H4 (cell line): ENCODE measurements around the gene CBLIF. TPM values are rescaled to one million over a fixed set of nuclear protein-coding genes. Genes with fewer than 3 reads are reported as not detected.
"Not testable (repeated sequence)": the region's sequence is repeated elsewhere in the genome, so short reads cannot be mapped to it uniquely, and the experiment has no call there.

Experiments used
- DNase-seq: peaks from one replicate; pipeline ENCODE4 v3.0.0-alpha.2; 2015; ENCODE audit warnings: low spot score
- total RNA-seq: library from RNA; depleted of rRNA; stranded (reverse); fragments of >200 nt; shearing (Covaris generic); gene quantifications from 2 replicates; pipeline ENCODE4 v1.2.3, GENCODE V29; 2014; rRNA removed

CBLIF gene
- total RNA-seq, 1 experiment from 2014 or later: not detected

- DNase-seq: no peak
Measured at GRCh38 chr11:59794417-59794816, 50.9 kb downstream of the CBLIF start.

GRCh38 chr11:59792507-59792906 lies 52.8 kb downstream of the CBLIF start:
- no peak for DNase-seq

- DNase-seq: no peak
Measured at GRCh38 chr11:59791639-59792038, 53.7 kb downstream of the CBLIF start.

- no peak for DNase-seq
Measured at GRCh38 chr11:59787816-59788215, 57.5 kb downstream of the CBLIF start.

- no peak for DNase-seq
Measured at GRCh38 chr11:59787255-59787588, 58.1 kb downstream of the CBLIF start.

GRCh38 chr11:59785818-59786217 lies 59.5 kb downstream of the CBLIF start:
- DNase-seq: no peak

- not testable (repeated sequence) for DNase-seq
Measured at GRCh38 chr11:59784441-59784840, 60.9 kb downstream of the CBLIF start.

GRCh38 chr11:59783632-59784090 lies 61.6 kb downstream of the CBLIF start:
- DNase-seq: no peak

- DNase-seq: no peak
Measured at GRCh38 chr11:59782080-59782479, 63.2 kb downstream of the CBLIF start.

GRCh38 chr11:59779487-59779886 lies 65.8 kb downstream of the CBLIF start:
- DNase-seq: no peak

Other genes with a start within 250 kb of the CBLIF start
- gene OSBP, start 229.7 kb downstream of the CBLIF start, total RNA-seq: 20.9 and 21.0 TPM in 2 replicates
- gene PATL1, start 176.5 kb downstream of the CBLIF start, total RNA-seq: 12.8 and 19.0 TPM in 2 replicates
- not detected in 2 replicates for gene OR10V1, start 131.7 kb downstream of the CBLIF start, total RNA-seq
- 25.4 and 40.5 TPM in 2 replicates for gene STX3, start 90.1 kb downstream of the CBLIF start, total RNA-seq
- gene MRPL16, start 34.7 kb downstream of the CBLIF start, total RNA-seq: 62.1 and 64.8 TPM in 2 replicates
- gene TCN1, start 21.0 kb upstream of the CBLIF start, total RNA-seq: not detected in 2 replicates
- gene OOSP3, start 33.3 kb upstream of the CBLIF start, total RNA-seq: not detected in 2 replicates
- not detected in 2 replicates for gene OOSP1, start 92.9 kb upstream of the CBLIF start, total RNA-seq
- not detected in 2 replicates for gene OOSP4A, start 118.5 kb upstream of the CBLIF start, total RNA-seq
- gene OOSP4B, start 171.7 kb upstream of the CBLIF start, total RNA-seq: not detected in 2 replicates
- not detected in 2 replicates for gene OOSP2, start 194.9 kb upstream of the CBLIF start, total RNA-seq
- gene MS4A3, start 211.2 kb upstream of the CBLIF start, total RNA-seq: not detected in 2 replicates
- not detected in 2 replicates for gene MS4A2, start 243.2 kb upstream of the CBLIF start, total RNA-seq